NCI-H1436 (cell line): ENCODE data around the gene MLN.
A peak's percentile ranks its signal among the peaks of the same experiment; 100 is the strongest.
"Not testable (repeated sequence)": the region's sequence is repeated elsewhere in the genome, so short reads cannot be mapped to it uniquely, and the experiment has no call there.

Experiments
- DNase-seq: peaks from one replicate; lab custom pipeline; 2025; lab: John Stamatoyannopoulos, UW

MLN gene

GRCh38 chr6:33834401-33835392, 30.9 kb upstream of the MLN start:
- DNase-seq = no peak

- no peak for DNase-seq
Measured at GRCh38 chr6:33833599-33833998, 29.8 kb upstream of the MLN start.

GRCh38 chr6:33832831-33833230, 29.0 kb upstream of the MLN start:
- DNase-seq = not testable (repeated sequence)

GRCh38 chr6:33831725-33832124, 27.9 kb upstream of the MLN start:
- not testable (repeated sequence) for DNase-seq

- DNase-seq = no peak
Measured at GRCh38 chr6:33830635-33831240, 26.9 kb upstream of the MLN start.

GRCh38 chr6:33828764-33829731, 25.2 kb upstream of the MLN start:
- peak; percentile 20 for DNase-seq

GRCh38 chr6:33828452-33828763, 24.6 kb upstream of the MLN start:
- no peak for DNase-seq

GRCh38 chr6:33827546-33828451, 24.0 kb upstream of the MLN start:
- no peak for DNase-seq

- DNase-seq = peak; percentile 39
Measured at GRCh38 chr6:33826537-33826936, 22.7 kb upstream of the MLN start.

GRCh38 chr6:33824461-33825154, 20.8 kb upstream of the MLN start:
- DNase-seq = no peak

GRCh38 chr6:33823806-33824205, 20.0 kb upstream of the MLN start:
- DNase-seq = no peak

- DNase-seq = peak; percentile 81
Measured at GRCh38 chr6:33822575-33823395, 19.0 kb upstream of the MLN start.

GRCh38 chr6:33820784-33821520, 17.1 kb upstream of the MLN start:
- DNase-seq = no peak

- no peak for DNase-seq
Measured at GRCh38 chr6:33820243-33820642, 16.4 kb upstream of the MLN start.

- no peak for DNase-seq
Measured at GRCh38 chr6:33819021-33819420, 15.2 kb upstream of the MLN start.

- DNase-seq = no peak
Measured at GRCh38 chr6:33818293-33818692, 14.5 kb upstream of the MLN start.

GRCh38 chr6:33817489-33817888, 13.7 kb upstream of the MLN start:
- no peak for DNase-seq

- DNase-seq = no peak
Measured at GRCh38 chr6:33816911-33817310, 13.1 kb upstream of the MLN start.

GRCh38 chr6:33815854-33816253, 12.1 kb upstream of the MLN start:
- peak; percentile 74 for DNase-seq
